Fibroblast of lung (primary cell): ENCODE results near the gene C17orf67.

Experiments used
- CTCF ChIP-seq, 2 donors: IDR thresholded peaks in 1 of 2; conservative IDR thresholded peaks in 1 of 2; 1 replicate in 1 of 2; 2 replicates in 1 of 2; pipeline ENCODE4 v1.5.1; 2011 to 2012; ENCODE audit warnings: low read length in 2 of 2, control low read depth in 1 of 2, inconsistent platforms in 1 of 2, low read depth in 1 of 2, mild to moderate bottlenecking in 1 of 2
- EZH2 ChIP-seq: IDR thresholded peaks from 2 replicates; pipeline ENCODE4 v1.5.1; 2012; ENCODE audit warnings: low read length, control low read depth, mild to moderate bottlenecking; ENCODE audit errors: missing control alignments

- TF ChIP-seq CTCF (conservative IDR thresholded peaks at IDR 0.05 in 1 of 2, IDR thresholded peaks at IDR 0.05 in 1 of 2; ENCODE audit: low read depth in 1 of 2, low read length in 2 of 2) = no peak
- no peak for TF ChIP-seq EZH2
Observed at GRCh38 chr17:56774650-56775049, 59.1 kb downstream of the C17orf67 start.
